Nephron progenitor cell (in vitro differentiated cells): Measurements from ENCODE around the gene CZIB.

Source experiments
- DNase-seq: peaks from one replicate; pipeline ENCODE4 v3.0.0; 2021
- H3K27ac Mint-ChIP-seq: 2 replicates; pipeline ENCODE4 v1.8.0; 2021; ENCODE audit warnings: mild to moderate bottlenecking, moderate library complexity, mixed read lengths
- H3K27me3 Mint-ChIP-seq: 2 replicates; pipeline ENCODE4 v1.8.0; 2021; ENCODE audit warnings: mild to moderate bottlenecking, low read depth, mixed read lengths; ENCODE audit not compliant: poor library complexity
- H3K36me3 Mint-ChIP-seq: 2 replicates; pipeline ENCODE4 v1.8.0; 2021; ENCODE audit warnings: low read depth, mixed read lengths
- H3K4me1 Mint-ChIP-seq: 2 replicates; pipeline ENCODE4 v1.8.0; 2021; ENCODE audit warnings: mixed read lengths
- H3K4me3 Mint-ChIP-seq: 2 replicates; pipeline ENCODE4 v1.8.0; 2021; ENCODE audit warnings: mild to moderate bottlenecking, moderate library complexity, mixed read lengths
- H3K9me3 Mint-ChIP-seq: 2 replicates; pipeline ENCODE4 v1.8.0; 2021; ENCODE audit warnings: mild to moderate bottlenecking, moderate library complexity, mixed read lengths
- CTCF ChIP-seq: fragments of 200-600 bp; sonication (generic); IDR thresholded peaks from 2 replicates; pipeline ENCODE4 v1.5.0; 2021; ENCODE audit warnings: antibody characterized with exemption

The CZIB gene

GRCh38 chr1:53246261-53247134 lies 26.1 kb upstream of the CZIB start:
- no peak for DNase-seq
- Mint-ChIP-seq H3K36me3 (peaks cover 22% of the 10 kb centered on the region), H3K27me3 (no peaks in the 10 kb centered on the region), H3K4me1 (peaks cover 6% of the 10 kb centered on the region), H3K27ac (peak overlapping the region; percentile 18), H3K9me3 (no peaks in the 10 kb centered on the region), H3K4me3 (no peak overlapping the region)
- TF ChIP-seq CTCF: no peak

- no peak overlapping the region for H3K4me3 Mint-ChIP-seq
- no peak overlapping the region for H3K27ac Mint-ChIP-seq
- H3K4me1 Mint-ChIP-seq: peaks cover 1% of the 10 kb centered on the region
These were observed 23.7 kb upstream of the CZIB start for GRCh38 chr1:53244141-53244540.

GRCh38 chr1:53242381-53242780 lies 21.9 kb upstream of the CZIB start:
- Mint-ChIP-seq H3K9me3 (no peaks in the 10 kb centered on the region), H3K4me3 (no peak overlapping the region)
- TF ChIP-seq CTCF: no peak

More at GRCh38 chr1:53244141-53244540, 23.7 kb upstream of the CZIB start:
- no peak for DNase-seq
- peaks cover 5% of the 10 kb centered on the region for H3K36me3 Mint-ChIP-seq
- no peaks in the 10 kb centered on the region for H3K27me3 Mint-ChIP-seq
- H3K9me3 Mint-ChIP-seq: no peaks in the 10 kb centered on the region
- no peak for TF ChIP-seq CTCF

GRCh38 chr1:53241828-53242227 lies 21.4 kb upstream of the CZIB start:
- H3K4me3 Mint-ChIP-seq: no peak overlapping the region
- no peak for TF ChIP-seq CTCF
- no peak for DNase-seq
- H3K27ac Mint-ChIP-seq: peak overlapping the region; percentile 7
- H3K4me1 Mint-ChIP-seq: peaks cover 19% of the 10 kb centered on the region
- no peaks in the 10 kb centered on the region for H3K27me3 Mint-ChIP-seq
- no peaks in the 10 kb centered on the region for H3K9me3 Mint-ChIP-seq
- no peaks in the 10 kb centered on the region for H3K36me3 Mint-ChIP-seq

More at GRCh38 chr1:53242381-53242780, 21.9 kb upstream of the CZIB start:
- no peaks in the 10 kb centered on the region for H3K27me3 Mint-ChIP-seq
- no peak overlapping the region for H3K27ac Mint-ChIP-seq
- DNase-seq: no peak
- peaks cover 17% of the 10 kb centered on the region for H3K4me1 Mint-ChIP-seq
- peaks cover under 1% of the 10 kb centered on the region for H3K36me3 Mint-ChIP-seq

GRCh38 chr1:53238197-53239155 lies 18.0 kb upstream of the CZIB start, which contains the start of gene MAGOH:
Gene MAGOH (minus strand): TSS chr1:53238518. CDS start chr1:53238448, 70 bp downstream.
- no peak for TF ChIP-seq CTCF
- peaks cover 30% of the 10 kb centered on the region for H3K4me1 Mint-ChIP-seq
- peak; percentile 96 for DNase-seq
- H3K4me3 Mint-ChIP-seq: peak within 1 kb of the TSS; percentile 94
- H3K27ac Mint-ChIP-seq: peak within 1 kb of the TSS; percentile 99
- H3K27me3 Mint-ChIP-seq: no peaks in the 10 kb centered on the region
- H3K9me3 Mint-ChIP-seq: no peaks in the 10 kb centered on the region
- H3K36me3 Mint-ChIP-seq: peaks cover 20% of the 10 kb centered on the region
